HUES64 (cell line): Measurements from ENCODE around the gene CEP83.

ENCODE experiments used
- H3K27ac ChIP-seq: 2 replicates; pipeline ENCODE4 v1.7.0; 2013; ENCODE audit warnings: low read depth, low read length, inconsistent platforms
- H3K27me3 ChIP-seq: 2 replicates; pipeline ENCODE4 v1.6.1; 2013; ENCODE audit warnings: mild to moderate bottlenecking, low read length; ENCODE audit not compliant: insufficient read depth
- H3K36me3 ChIP-seq: 2 replicates; pipeline ENCODE4 v1.6.1; 2013; ENCODE audit warnings: mild to moderate bottlenecking, low read length; ENCODE audit not compliant: insufficient read depth
- H3K4me1 ChIP-seq: 2 replicates; pipeline ENCODE4 v1.6.1; 2013; ENCODE audit warnings: mild to moderate bottlenecking, low read length, moderate library complexity; ENCODE audit not compliant: insufficient read depth
- H3K4me3 ChIP-seq: 2 replicates; pipeline ENCODE4 v1.5.1; 2013; ENCODE audit warnings: mild to moderate bottlenecking, low read length, moderate library complexity
- H3K9ac ChIP-seq: 2 replicates; pipeline ENCODE4 v1.6.1; 2013; ENCODE audit warnings: mild to moderate bottlenecking, low read depth, low read length
- H3K9me3 ChIP-seq: 2 replicates; pipeline ENCODE4 v1.6.1; 2013; ENCODE audit warnings: low read depth, low read length; ENCODE audit not compliant: insufficient read depth
- WGBS: fragments of 150-250, 120-280 bp; methylation state at CpG from one replicate; pipeline ENCODE4 v1.1.7; 2013; ENCODE audit warnings: missing lambda C conversion rate; 5-methylcytosine and 5-hydroxymethylcytosine counted together

CEP83 gene

GRCh38 chr12:94305130-94305957 is 154.3 kb downstream of the CEP83 start:
- Histone ChIP-seq H3K9ac (peak overlapping the region; percentile 3; the same call in 1 of the 2 replicates), H3K4me1 (peaks cover 37% of the 10 kb centered on the region), H3K4me3 (no peak overlapping the region), H3K36me3 (peaks cover 53% of the 10 kb centered on the region), H3K27ac (peak overlapping the region; percentile 98), H3K9me3 (no peaks in the 10 kb centered on the region), H3K27me3 (no peaks in the 10 kb centered on the region)
- 64% methylated on average over 8 of the region's 9 CpGs for WGBS

- Histone ChIP-seq H3K27me3 (no peaks in the 10 kb centered on the region), H3K4me1 (peaks cover 37% of the 10 kb centered on the region), H3K9ac (peak overlapping the region; percentile 3; the same call in 1 of the 2 replicates), H3K9me3 (no peaks in the 10 kb centered on the region), H3K4me3 (no peak overlapping the region), H3K27ac (peak overlapping the region; percentile 98), H3K36me3 (peaks cover 48% of the 10 kb centered on the region)
- whole genome bisulfite sequencing, result 21% methylated on average over 3 of the region's 3 CpGs
Measured at GRCh38 chr12:94304566-94305061, 155.1 kb downstream of the CEP83 start.

GRCh38 chr12:94304012-94304411 is 155.7 kb downstream of the CEP83 start:
- Histone ChIP-seq H3K4me1 (peaks cover 37% of the 10 kb centered on the region), H3K9ac (no peak overlapping the region), H3K27ac (peak overlapping the region; percentile 98; the same call in 1 of the 2 replicates), H3K9me3 (no peaks in the 10 kb centered on the region), H3K4me3 (no peak overlapping the region), H3K27me3 (no peaks in the 10 kb centered on the region), H3K36me3 (peaks cover 42% of the 10 kb centered on the region)
- 90% methylated on average over 1 of the region's 1 CpG for WGBS

- 90% methylated on average over 1 of the region's 1 CpG for WGBS
- no peak overlapping the region for H3K4me3 ChIP-seq
Measured at GRCh38 chr12:94299846-94300245, 159.8 kb downstream of the CEP83 start.

GRCh38 chr12:94297876-94298505 is 161.7 kb downstream of the CEP83 start:
- Histone ChIP-seq H3K27me3 (no peaks in the 10 kb centered on the region), H3K9ac (no peak overlapping the region), H3K27ac (no peak overlapping the region), H3K36me3 (peaks cover 12% of the 10 kb centered on the region), H3K4me1 (no peaks in the 10 kb centered on the region), H3K9me3 (no peaks in the 10 kb centered on the region), H3K4me3 (no peak overlapping the region)
- 83% methylated on average over 2 of the region's 2 CpGs for WGBS

More at GRCh38 chr12:94299846-94300245, 159.8 kb downstream of the CEP83 start:
- Histone ChIP-seq H3K9ac (no peak overlapping the region), H3K9me3 (no peaks in the 10 kb centered on the region), H3K27ac (no peak overlapping the region), H3K27me3 (no peaks in the 10 kb centered on the region), H3K36me3 (peaks cover 14% of the 10 kb centered on the region), H3K4me1 (peaks cover 18% of the 10 kb centered on the region)

- peaks cover 6% of the 10 kb centered on the region; the same call in 1 of the 2 replicates for H3K36me3 ChIP-seq
- no peak overlapping the region for H3K27ac ChIP-seq
- WGBS, result 94% methylated on average over 6 of the region's 6 CpGs
- no peaks in the 10 kb centered on the region for H3K27me3 ChIP-seq
- H3K4me3 ChIP-seq, result no peak overlapping the region
- H3K9ac ChIP-seq, result no peak overlapping the region
- H3K9me3 ChIP-seq, result no peaks in the 10 kb centered on the region
- no peaks in the 10 kb centered on the region for H3K4me1 ChIP-seq
Measured at GRCh38 chr12:94297096-94297699, 162.5 kb downstream of the CEP83 start.

GRCh38 chr12:94290353-94290752 is 169.3 kb downstream of the CEP83 start:
- Histone ChIP-seq H3K27me3 (no peaks in the 10 kb centered on the region), H3K9ac (no peak overlapping the region), H3K27ac (no peak overlapping the region), H3K36me3 (no peaks in the 10 kb centered on the region), H3K4me1 (peaks cover 36% of the 10 kb centered on the region), H3K9me3 (no peaks in the 10 kb centered on the region), H3K4me3 (no peak overlapping the region)
- WGBS, result 60% methylated on average over 4 of the region's 4 CpGs

GRCh38 chr12:94289461-94290312 is 170.0 kb downstream of the CEP83 start:
- H3K27me3 ChIP-seq, result no peaks in the 10 kb centered on the region

GRCh38 chr12:94287245-94287628 is 172.4 kb downstream of the CEP83 start:
- 88% methylated on average over 10 of the region's 10 CpGs for WGBS
- Histone ChIP-seq H3K27me3 (no peaks in the 10 kb centered on the region), H3K4me1 (peaks cover 36% of the 10 kb centered on the region), H3K4me3 (no peak overlapping the region), H3K27ac (no peak overlapping the region), H3K36me3 (no peaks in the 10 kb centered on the region), H3K9me3 (no peaks in the 10 kb centered on the region), H3K9ac (no peak overlapping the region)

More at GRCh38 chr12:94289461-94290312, 170.0 kb downstream of the CEP83 start:
- H3K4me3 ChIP-seq, result no peak overlapping the region
- H3K27ac ChIP-seq, result no peak overlapping the region
- no peaks in the 10 kb centered on the region for H3K36me3 ChIP-seq
- 87% methylated on average over 11 of the region's 13 CpGs for WGBS
- no peaks in the 10 kb centered on the region for H3K9me3 ChIP-seq
- peaks cover 36% of the 10 kb centered on the region for H3K4me1 ChIP-seq
- H3K9ac ChIP-seq, result no peak overlapping the region

- Histone ChIP-seq H3K27ac (no peak overlapping the region), H3K9me3 (no peaks in the 10 kb centered on the region), H3K4me1 (peaks cover 36% of the 10 kb centered on the region), H3K36me3 (no peaks in the 10 kb centered on the region), H3K9ac (no peak overlapping the region), H3K27me3 (no peaks in the 10 kb centered on the region), H3K4me3 (no peak overlapping the region)
- 75% methylated on average over 4 of the region's 4 CpGs for WGBS
Measured at GRCh38 chr12:94286583-94287244, 173.0 kb downstream of the CEP83 start.
